GM18508 (cell line): ENCODE data around the gene MBTPS2.
"Not testable (repeated sequence)": the region's sequence is repeated elsewhere in the genome, so short reads cannot be mapped to it uniquely, and the experiment has no call there.

Source experiments
- ATAC-seq: cut with Tn5 transposase; IDR thresholded peaks from one replicate; pipeline ENCODE4 v1.9.1; 2021; ENCODE audit warnings: moderate number of reproducible peaks; ENCODE audit not compliant: insufficient read depth, unreplicated experiment

The MBTPS2 gene

GRCh38 chrX:21839334-21840192 is at the start of gene MBTPS2:
MBTPS2 (plus strand) TSS chrX:21839617; CDS start chrX:21839735, 118 bp downstream.
- ATAC-seq = peak; percentile 61

GRCh38 chrX:21798677-21799219 is 40.7 kb upstream of the MBTPS2 start:
- no peak for ATAC-seq

- ATAC-seq = no peak
Observed at GRCh38 chrX:21799767-21800166, 39.6 kb upstream of the MBTPS2 start.

DNA sequence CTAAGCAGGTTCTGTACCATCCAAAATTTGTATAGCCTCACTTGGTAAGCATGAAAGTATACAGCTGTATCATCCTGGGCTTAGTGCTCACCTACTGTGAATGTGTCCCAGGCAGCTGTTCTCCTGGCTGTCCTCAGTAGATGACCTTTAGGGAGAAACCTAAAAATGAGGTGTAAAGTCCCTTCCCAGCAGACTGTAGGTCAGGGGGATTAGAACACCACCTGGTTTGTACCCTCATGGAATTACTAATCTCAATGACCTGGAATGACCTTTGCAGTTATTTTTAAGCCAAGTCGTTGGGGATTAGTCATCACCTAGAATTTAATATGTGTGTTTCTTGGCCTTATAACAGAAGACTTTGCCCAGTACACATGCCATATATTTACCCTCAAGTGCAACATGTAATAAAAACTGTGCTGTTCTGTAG is 39.1 kb upstream of the MBTPS2 start:
- ATAC-seq = peak; percentile 59

- no peak for ATAC-seq
Observed at GRCh38 chrX:21802054-21802670, 37.3 kb upstream of the MBTPS2 start.

DNA sequence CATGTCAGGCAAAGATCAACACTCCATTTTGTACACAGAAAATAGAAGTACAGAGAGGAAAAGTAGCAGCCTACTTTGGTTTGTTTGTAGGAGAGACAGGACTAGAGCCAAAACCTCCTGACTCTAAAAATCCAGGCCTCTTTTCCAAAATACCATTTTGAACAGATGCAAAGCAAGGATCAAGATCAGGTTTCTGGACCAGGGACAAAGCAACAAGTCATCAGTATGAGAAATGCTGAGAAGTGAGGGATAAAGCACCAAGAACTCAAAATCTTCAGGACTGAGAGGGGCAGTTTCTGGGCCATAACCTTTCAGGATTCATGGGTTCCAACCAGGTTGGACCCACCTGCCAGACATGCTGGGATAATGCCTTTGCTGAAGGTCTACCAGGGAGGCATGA is 36.6 kb upstream of the MBTPS2 start:
- no peak for ATAC-seq

- no peak for ATAC-seq
Observed at GRCh38 chrX:21806691-21807090, 32.7 kb upstream of the MBTPS2 start.

DNA sequence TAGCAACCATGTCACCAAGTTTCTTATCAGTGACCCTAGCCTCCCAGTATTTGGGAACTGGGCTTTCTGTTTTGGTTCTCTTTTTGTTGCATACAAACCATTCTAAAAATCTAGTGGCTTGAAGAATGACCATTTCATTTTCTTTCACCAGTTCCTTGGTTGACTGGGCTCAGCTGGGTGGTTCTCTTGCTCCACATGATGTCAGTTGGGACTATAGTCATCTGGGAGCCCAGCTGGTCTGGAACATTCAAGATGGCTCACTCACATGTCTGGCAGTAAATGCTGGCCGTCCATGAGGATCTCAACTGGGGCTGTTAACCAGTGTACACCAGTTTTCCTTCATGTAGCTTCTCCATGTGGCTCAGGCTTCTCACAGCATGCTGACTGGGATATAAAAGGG is 27.6 kb upstream of the MBTPS2 start:
- no peak for ATAC-seq

DNA sequence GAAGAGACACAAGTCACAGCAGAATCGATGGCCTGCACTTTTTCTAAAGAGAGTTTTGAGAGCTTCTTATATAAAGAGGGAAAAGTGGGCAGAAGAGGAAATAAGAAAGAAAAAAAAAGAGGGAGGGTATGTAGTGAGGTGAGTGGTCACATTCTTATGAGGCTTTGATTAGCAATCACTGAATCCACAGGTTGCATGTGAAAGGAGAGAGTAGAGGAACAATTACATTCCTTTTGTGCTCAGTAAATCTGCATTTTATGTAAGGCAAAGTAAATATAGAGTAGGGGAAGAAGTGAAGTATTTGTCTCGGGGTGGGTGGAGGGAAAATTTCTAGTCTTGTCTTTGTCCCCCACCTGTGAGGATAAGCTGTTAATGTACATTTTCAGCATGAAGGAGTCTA is 26.8 kb upstream of the MBTPS2 start:
- no peak for ATAC-seq

DNA sequence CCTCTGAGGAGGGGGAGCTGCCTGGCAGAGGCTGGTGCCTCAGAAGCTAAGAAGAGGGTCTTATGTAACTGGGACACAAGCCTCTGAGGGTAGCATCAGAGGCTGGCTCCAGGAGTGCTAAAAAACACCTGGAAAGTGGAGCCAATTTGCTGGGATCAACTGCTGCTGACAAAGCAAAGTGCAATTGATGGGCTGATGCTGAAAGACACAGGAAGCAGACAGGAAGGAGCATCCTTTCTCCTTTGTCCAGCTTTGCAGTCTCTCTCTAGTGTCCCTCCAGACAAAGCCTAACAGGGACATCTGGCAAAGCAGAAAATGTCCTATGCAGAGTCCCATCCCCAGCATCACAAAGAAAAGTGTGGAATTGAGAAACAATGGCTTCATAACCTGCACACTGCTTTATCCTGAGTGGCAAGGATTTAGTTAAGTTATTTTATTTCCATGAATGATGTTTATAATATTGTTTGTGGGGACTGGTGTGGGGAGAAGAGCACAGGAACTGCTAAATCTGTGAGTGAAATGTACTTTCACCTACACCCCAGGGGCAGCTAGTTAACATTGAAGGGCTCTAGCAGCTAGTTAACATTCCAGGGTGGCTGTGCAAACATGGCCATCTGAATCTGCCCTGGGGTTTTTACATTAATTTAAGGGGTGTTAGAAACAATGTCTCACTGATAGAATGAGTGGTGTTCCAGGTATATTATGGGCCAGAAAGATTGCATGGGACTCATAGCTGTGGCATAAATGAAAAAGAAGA is 25.6 kb upstream of the MBTPS2 start:
- no peak for ATAC-seq

GRCh38 chrX:21816136-21816535 is 23.3 kb upstream of the MBTPS2 start:
- ATAC-seq = no peak

GRCh38 chrX:21820170-21820569 is 19.2 kb upstream of the MBTPS2 start:
- ATAC-seq = not testable (repeated sequence)

GRCh38 chrX:21821875-21822274 is 17.5 kb upstream of the MBTPS2 start:
- ATAC-seq = no peak

DNA sequence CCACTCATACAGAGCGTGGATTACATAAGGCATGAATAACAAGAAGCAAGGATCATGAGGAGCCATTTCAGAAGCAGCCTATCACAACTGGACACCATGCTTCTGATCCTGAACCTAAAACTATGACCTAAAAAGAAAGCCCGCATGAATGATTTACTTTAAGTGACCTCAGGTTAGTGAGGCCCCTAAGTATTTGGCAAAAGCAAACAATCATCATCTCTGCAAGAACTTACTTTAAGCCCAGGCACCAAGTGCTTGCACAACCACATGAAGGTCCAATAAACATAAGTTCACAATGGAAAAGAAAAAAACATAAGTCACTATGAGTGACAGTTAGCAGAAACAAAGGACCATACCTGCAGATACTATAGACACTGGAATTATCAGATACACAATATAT is 7.9 kb upstream of the MBTPS2 start:
- ATAC-seq = no peak

DNA sequence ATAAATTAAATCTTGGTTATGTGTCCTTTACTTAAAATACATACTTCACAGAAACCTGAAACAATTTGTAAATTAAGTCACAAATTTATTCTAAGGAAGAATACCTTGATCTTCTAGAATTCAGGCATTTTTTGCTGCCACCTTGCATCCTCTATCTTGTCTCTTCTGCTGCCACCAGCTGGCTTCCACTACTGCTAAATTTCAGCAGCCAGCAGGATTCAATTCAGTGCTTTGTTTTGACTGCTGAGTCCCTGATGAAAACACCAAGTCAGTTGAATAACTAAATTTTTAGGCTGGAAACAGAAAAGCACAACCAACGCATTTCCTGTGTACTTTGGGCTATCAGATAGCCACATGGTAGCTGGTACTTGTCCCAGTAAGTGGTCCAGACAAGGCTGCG is 2.4 kb upstream of the MBTPS2 start:
- ATAC-seq = no peak

GRCh38 chrX:21838937-21839333 is 482 bp upstream of the MBTPS2 start:
- no peak for ATAC-seq

- ATAC-seq = no peak
Observed at GRCh38 chrX:21840193-21840545, 752 bp downstream of the MBTPS2 start.

DNA sequence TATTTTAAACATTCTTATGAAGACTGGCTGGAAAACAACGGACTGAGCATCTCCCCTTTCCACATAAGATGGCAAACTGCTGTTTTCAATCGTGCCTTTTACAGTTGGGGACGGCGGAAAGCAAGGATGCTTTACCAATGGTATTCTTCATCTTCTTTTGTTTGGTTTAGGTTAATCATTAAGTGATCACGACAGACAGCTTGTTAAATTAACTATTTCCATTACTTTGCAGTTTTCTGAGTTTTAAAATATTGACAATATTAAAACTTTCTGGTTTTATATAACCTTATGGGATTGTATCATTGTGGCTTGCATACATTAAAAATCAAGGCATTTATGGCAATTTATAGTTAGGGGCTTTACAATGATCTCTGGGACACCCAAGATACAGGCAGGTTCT is 3.8 kb downstream of the MBTPS2 start:
- no peak for ATAC-seq

- ATAC-seq = no peak
Observed at GRCh38 chrX:21845096-21845495, 5.7 kb downstream of the MBTPS2 start.

GRCh38 chrX:21847342-21847741 is 7.9 kb downstream of the MBTPS2 start:
- ATAC-seq = no peak

DNA sequence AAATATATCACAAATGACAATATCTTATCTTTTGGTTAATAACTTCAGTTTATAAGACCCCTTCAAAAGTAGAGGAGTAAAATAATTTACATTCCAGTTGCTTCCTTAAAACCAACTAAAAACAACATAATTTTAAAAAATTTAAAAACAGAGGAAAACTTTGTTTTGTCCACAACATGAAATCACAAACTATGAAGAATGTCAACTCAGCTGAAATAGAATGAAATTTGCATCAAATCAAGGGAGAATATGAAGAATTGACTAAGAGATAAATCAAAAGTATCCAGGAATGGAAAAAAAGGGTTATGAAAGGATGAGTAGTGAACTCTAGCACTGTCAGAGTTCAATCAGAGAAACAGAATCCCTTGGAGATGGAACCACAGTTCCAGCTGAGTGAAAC is 14.2 kb downstream of the MBTPS2 start:
- no peak for ATAC-seq
